HG03039 (cell line): ENCODE measurements around the gene TBX21.

ENCODE experiments used
- ATAC-seq: cut with Tn5 transposase; IDR thresholded peaks from one replicate; pipeline ENCODE4 v1.9.1; 2021; ENCODE audit warnings: mild to moderate bottlenecking, moderate library complexity; ENCODE audit not compliant: unreplicated experiment

The TBX21 gene, protein sequence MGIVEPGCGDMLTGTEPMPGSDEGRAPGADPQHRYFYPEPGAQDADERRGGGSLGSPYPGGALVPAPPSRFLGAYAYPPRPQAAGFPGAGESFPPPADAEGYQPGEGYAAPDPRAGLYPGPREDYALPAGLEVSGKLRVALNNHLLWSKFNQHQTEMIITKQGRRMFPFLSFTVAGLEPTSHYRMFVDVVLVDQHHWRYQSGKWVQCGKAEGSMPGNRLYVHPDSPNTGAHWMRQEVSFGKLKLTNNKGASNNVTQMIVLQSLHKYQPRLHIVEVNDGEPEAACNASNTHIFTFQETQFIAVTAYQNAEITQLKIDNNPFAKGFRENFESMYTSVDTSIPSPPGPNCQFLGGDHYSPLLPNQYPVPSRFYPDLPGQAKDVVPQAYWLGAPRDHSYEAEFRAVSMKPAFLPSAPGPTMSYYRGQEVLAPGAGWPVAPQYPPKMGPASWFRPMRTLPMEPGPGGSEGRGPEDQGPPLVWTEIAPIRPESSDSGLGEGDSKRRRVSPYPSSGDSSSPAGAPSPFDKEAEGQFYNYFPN

DNA sequence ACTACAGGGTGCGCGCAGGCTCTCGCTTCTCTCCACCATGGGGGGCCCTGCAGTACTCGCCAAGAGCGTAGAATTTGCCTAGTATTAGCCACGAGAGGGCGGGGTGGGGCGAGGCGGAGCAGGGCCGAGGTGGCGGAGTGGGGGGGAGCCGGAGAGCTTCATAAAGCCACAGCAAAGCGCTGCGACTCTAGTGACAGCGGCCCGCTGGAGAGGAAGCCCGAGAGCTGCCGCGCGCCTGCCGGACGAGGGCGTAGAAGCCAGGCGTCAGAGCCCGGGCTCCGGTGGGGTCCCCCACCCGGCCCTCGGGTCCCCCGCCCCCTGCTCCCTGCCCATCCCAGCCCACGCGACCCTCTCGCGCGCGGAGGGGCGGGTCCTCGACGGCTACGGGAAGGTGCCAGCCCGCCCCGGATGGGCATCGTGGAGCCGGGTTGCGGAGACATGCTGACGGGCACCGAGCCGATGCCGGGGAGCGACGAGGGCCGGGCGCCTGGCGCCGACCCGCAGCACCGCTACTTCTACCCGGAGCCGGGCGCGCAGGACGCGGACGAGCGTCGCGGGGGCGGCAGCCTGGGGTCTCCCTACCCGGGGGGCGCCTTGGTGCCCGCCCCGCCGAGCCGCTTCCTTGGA lies at the start of gene TBX21:
Gene TBX21, plus strand, starts transcription at position 190 of the 627 bp plus-strand sequence. Its CDS starts 219 bp downstream, at position 409.
- ATAC-seq: no peak

DNA sequence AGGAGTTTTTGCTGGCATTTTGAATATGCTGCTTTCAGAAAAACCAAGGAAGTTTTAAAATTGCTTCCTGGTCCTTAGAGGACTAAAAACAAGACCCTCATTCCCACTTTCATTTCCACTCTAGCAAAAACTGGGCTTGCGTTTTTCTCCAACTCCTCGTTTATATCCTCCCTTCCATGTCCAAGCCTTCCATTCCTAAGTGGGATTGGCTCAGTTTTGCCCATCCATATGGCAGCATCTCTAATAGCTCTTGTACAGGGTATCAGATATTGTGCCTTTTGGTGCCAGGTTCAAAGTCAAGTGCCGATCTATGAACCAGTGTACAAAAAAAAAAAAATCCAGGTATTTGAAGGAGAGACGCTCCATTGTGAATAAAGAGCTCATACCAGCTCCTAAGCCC lies 49.0 kb upstream of the TBX21 start:
- ATAC-seq: no peak

DNA sequence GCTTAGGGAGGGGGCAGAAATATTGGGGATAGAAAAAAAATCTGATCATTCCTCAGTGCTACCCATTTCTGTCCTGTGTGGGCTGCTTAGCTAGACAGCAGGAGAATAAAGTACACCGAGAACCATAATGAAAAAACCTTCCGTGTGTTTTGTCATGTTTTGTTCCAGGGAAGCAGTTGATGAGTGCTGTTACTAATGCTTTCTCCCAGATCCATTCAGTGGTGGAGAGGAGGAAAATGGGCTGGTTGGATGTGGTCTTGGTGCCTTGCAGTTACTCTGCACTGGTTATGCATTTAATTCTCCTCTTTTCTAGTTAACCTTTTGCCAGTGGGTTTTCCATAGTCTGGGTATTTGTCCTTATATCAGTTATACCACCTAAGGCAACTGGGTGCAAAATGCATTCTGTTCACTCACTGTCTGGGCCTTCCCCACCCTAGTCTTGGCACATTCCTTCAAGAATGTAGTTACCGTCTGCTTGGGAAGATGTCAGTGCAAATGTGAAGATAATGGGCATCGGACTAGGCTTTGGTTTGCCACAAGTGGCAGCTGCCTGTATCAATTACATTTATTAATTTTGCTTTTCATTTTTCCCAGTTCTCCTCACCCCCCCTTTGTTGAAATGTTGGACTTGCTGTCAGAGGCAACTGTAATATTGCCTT lies 48.4 kb upstream of the TBX21 start:
- no peak for ATAC-seq

DNA sequence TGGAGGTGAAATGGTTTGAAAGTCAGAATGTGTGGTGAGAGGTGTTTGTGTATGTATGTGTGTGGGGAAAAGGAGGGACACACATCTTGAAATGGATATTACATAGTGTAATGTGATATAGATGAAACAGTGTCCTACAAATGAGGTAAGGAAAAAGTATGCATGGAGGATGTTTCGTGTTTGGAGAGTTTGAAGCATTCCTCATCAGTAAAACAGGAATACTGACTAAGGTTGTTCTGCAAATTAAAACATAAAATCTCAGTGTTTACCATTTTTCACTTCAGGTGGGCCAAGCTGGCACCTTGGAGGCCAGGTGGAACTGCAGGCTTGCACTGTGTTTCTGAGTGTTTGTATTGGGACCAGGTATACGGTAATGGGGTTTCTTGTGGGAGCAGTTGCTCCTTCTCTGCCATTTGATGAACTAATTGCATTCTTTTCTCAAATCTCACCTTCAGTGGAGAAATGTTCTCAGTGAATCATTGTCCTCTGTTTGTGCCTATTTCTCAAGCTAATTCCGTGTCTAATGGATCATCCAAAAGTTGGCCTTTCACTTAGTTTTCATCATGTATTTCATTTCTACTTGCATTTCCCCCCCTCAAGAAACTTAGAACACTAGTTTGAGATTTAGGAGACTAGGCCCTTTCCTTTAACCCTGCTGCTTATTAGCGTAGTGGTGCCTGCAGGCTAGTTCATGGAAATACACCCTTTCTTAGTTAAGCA lies 47.3 kb upstream of the TBX21 start:
- no peak for ATAC-seq

DNA sequence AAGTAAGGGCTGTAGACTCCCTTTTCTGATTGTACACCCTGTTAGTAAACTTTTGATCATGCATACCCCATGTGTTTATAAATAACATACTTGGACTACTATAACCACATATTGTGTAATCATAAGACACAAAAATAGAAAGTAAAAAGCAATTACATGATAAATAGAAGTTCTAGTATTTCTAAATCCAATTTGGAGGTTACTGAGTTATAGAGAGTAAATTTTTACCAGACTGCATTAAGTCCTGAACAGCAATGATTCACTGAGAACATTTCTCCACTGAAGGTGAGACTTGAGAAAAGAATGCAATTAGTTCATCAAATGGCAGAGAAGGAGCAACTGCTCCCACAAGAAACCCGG lies 46.8 kb upstream of the TBX21 start:
- no peak for ATAC-seq

DNA sequence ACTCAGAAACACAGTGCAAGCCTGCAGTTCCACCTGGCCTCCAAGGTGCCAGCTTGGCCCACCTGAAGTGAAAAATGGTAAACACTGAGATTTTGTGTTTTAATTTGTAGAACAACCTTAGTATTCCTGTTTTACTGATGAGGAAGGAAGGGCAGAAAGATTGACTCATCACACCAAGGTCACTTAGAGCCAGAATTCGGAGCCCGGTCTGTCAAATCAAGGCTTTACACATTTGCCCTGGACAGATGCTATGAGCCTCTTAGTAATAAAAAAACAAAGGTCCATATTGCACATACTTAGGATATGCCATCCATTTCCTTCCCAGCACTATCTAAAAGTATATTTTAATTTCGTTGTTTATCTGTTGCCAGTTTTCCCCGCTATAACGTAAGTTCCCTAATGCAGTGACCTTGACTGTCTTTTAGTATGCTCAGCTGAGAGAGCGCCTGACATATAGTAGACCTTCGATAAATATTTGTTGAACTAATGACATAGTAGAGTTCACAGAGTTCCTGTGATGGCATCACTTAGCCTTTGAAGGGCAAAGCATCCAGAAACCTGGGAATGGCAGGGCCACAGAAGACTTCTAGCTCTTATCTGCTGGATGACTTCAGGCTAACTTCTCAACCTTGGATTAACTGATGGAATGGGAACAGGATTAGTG lies 46.2 kb upstream of the TBX21 start:
- no peak for ATAC-seq

DNA sequence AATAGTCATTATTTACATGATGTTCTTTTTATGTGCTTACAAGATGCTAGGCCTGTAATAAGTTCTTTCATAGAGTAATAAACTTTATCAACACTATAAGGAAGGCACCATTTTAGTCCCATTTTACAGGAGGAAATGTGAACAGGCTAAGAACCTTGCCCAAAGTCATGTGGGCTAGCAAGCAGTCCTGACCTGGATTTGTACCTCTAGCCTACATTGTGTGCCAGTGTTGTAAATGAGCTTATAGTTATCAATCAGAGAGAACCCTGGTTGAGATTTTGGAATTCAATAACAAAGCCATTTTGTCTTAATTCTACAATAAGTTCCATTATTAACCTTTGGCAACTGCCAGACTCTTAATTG lies 45.7 kb upstream of the TBX21 start:
- no peak for ATAC-seq

DNA sequence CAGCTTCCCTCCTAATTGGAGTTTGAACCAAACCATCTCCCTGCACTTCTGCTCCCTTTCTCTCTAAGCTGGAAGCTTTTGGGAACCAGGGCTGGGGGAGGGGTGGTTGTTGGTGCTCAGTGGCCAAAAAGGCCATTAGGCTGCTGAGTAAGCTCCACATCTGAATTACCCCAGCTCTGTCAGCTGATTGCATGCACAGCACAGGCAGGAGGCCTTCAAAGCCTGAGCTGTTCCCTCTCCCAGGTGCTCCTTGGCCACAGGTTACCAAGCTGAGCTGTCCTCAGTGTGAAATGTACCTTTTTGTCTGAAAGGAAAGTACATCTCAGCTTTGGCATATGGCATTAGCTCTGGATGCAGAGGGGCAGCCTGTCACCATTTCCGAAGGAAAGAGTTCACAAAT lies 45.3 kb upstream of the TBX21 start:
- no peak for ATAC-seq

DNA sequence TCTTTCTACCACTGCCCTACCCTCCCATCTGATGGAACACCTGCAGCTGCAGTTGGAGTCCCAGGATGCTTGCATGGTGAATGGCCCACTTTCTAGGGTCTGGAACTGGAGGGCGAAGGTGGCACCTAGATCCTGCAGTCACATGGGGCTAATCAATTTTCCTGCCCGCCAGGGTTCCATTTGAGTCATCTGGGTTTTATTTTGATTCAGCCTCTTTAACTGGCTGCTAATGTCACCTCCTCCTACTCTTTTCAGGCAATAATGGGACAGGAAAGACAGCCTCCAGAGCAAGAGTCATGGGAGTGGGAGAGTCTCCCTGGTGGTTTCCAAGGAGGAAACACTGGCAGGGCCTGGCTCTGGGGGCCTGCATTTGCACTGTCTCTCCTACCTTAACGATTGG lies 42.9 kb upstream of the TBX21 start:
- ATAC-seq: no peak

DNA sequence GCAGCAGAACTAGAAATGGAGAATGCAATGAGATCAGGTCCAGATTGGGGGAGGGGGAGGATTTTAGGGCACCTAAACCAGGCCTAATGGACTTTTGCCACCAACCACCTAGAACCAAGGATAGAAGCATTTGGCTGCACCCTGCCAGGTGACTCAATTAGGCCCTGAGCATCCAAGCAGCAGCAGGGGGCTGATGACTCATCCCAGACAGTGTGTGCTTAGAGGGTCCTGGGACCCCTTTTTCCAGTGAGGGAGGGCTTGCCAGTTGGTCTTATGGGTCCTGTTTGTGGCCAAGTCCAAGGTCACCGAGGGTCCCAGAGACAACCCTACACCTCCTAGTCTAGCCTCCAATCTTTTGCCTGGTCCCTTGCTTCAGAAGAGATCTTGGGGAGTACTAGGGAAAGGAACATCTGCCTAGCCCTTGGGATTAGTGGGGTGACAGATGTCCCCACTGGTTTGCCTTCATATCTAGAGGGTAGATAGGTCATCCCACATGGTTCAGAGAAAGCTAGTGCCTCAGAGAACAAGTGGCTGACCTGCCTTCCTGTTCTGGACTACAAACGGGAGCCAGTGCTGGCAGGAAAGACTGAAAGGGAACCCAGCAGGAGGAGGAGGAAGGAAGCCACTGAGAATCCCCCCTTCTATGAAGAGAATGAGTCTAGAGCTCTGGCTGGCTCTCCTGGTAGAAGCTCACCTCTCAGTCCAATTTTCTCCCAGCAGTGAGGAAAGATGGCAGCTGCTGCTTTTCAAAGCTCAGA lies 40.7 kb upstream of the TBX21 start:
- ATAC-seq: no peak

DNA sequence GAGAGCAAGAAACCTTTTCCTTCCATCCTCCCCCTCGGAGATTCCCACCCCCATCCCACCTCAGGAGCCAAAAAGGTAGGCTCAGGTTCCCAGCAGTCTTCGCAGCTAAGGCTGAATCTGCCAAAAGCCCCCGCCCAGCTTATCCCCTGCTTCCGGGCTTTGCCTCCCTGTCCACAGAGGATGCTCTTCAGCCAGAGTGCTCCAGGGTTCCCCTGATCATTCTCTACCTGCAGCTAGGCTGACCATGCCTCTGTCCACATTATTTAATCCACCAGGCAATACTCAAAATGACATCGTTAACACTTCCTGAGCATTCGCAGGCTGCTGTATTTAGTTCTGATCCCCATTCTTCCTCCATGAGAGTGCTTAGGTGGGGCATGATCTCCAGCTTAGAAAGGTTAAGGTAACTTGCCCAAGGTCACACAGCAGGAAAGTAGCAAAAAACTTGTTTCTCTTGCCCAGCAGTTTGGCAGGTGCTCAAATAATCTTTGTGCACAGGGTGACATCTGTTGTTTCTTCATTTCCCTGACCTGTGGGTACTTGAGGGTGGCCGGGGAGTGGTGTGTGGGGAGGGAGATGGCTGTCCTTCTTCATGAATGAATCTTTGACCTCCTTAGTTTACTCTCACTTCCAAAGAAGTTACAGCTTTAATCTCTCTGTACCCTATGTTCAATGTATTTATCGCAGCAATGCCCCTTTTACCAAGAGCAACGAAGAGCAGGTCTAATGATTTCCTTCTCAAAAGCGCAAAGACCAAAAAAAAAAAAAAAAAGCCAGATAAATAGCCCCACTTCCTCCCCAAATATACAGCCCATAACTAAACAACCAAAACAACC lies 39.9 kb upstream of the TBX21 start:
- no peak for ATAC-seq

DNA sequence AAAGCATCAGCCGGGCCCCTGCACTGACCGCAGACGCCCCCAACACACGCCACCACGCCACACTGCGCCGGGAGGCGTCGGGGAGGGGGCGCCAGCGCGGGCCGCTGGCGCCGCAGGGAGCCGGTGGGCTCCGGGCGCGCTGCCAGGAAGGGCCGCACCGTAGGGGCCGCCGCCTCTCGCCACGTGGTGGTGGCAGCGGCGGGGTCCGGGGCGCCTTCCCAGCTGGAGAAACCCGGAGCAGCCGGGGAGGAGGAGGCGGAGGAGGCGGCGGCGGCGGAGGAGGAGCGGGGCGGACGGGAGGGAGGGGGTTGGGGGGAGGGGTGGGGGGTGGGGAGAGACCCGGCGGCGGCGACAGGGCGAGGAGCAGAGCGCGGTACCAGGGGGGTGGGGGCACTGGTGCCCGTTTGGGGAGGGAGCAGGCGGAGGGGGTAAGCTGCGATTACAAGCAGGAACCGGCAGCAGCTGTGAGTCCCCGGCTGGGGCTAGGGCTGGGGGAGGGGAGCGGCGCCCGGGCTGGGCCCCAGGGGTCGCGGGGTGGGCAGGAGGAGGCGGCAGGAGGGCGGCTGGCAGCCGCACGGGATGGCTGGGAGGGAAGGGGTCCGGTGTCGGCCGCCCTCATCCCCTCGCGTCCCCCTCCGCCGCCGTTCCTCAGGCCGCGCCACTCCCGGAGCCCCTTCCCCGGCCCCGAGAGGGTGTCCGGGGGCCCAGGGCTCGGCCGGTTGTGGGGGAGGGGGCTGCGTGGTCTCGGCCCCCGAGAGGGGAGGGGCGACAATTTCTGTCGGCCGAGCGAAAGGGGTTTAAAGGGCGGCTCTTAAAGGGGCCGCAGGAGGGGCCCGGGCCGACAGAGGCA lies 39.1 kb upstream of the TBX21 start, which contains the start of gene TBKBP1:
Gene TBKBP1, plus strand, starts transcription at position 431 of the 850 bp plus-strand sequence. CDS start 1,952 bp downstream, outside the sequence.
- no peak for ATAC-seq

DNA sequence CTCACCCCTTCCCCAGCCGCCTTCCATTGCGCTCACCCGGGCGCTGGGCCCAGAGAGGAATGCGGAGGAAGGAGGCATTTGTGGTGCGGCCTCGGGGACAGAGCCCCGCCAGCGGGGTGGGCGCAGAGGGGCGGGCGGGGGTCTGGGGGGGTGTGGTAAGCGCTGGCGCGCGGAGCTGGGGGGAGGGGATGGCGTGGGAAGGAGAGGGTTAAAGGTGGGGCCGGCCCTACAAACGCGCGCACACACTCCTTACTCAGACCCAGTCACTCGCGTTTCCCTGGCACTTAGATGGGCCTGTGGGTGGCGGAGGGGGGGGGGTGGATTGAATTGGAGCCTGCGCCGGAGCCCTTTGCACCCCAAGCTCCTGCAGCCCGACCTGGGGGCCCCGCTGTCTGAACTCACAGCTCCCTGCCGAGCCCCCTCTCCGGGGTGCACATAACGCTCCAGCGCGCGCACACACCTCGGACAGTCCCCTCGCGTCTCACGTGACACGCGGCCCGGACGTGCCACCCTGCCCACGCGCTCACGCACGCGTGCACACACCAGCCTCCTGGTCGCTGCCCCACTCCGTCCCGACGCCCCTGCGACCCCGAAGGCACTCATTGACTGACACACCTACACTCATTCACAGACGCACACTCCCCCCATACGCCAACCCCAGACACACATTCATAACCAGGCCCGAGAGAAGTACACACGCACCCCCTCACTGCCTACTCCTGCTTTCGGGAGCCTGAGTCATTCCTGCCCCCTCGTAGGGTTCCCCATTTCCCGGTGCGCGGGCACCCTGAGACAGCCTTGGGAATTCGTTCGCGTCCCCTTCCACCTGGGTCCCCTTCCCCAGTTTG lies 38.2 kb upstream of the TBX21 start:
- ATAC-seq: no peak

DNA sequence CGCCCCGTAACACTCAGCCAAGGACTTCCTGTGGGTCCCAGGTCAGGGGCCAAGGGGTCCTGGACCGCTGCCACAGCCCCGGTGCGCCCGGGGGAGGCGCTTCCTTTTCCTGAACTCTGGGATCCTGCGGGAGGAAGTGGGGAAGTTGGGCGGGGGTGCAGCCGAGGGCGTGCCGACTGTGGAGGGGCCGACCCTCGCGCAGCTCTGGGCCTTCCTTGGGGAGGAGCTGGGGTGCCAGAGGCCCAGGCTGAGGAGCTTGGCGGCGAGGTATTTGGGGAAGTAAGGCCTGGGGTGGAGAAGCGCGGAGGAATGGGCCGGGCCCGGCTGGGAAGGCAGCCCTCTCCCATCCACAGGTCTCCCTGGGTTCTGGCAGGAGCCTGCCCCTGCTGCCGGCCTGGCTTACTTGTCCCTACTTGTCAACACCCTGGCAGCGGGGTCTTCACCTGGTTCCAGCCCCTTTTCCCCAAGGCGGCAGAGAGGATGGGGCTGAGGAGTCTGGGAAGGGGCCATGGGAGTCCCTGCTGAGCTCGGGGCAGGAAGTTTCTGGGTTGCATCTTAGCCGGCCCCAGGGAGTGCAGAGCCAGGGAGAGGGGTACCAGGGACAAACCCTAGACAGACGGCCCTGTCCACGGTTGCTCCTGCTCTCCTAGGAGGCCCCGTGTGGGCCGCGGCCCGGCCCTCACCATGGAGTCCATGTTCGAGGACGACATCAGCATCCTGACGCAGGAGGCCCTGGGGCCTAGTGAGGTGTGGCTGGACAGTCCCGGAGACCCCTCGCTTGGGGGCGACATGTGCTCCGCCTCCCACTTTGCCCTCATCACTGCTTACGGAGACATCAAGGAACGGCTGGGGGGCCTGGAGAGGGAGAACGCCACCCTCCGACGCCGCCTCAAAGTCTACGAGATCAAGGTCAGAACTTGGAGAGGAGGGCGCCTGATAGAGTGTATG lies 37.3 kb upstream of the TBX21 start:
- no peak for ATAC-seq

DNA sequence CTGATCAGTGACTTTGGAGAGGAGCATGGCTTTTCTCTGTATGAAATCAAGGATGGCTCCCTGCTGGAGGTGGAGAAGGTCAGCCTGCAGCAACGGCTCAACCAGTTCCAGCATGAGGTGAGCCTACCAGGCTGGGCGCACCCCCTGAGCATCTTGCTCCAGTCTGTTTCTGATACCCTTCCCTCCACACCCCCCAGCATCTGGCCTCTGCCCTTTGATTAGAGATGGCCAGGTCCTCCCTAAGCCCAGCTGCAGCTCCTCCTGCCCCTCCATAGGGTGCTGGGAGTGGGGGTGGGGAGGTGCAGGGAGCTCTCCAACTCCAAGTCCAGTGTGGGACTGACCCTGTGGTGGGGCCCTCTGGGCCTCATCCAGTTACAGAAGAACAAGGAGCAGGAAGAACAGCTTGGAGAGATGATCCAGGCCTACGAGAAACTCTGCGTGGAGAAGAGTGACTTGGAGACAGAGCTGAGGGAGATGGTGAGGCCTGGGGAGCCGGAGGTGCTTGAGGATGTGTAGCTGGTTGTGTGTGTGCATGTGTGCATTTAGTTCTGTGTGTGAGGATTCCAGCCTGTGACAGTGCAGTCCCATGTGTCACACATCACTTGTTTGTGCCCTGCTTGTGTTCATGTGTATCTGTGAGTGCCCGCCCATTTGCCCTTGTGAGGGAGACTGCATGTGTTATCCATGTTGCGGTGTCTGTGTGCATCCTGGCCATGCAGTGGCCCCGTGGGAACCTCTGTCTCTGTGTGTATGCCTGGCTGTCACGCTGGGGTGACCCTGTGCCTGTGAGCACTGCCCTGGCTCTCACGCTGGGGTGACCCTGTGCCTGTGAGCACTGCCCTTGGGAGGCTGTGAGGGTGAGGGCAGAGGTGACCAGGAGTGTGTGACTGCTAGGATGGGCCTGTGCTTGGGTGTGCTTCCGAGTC lies 36.1 kb upstream of the TBX21 start:
- ATAC-seq: no peak
